GM18507 (cell line): Measurements from ENCODE around the gene TTC9B.
"Not testable (repeated sequence)": the region's sequence is repeated elsewhere in the genome, so short reads cannot be mapped to it uniquely, and the experiment has no call there.

Source experiments
- DNase-seq: peaks from one replicate; pipeline ENCODE4 v3.0.0; 2011; ENCODE audit warnings: low read depth; ENCODE audit not compliant: insufficient read length; ENCODE audit errors: extremely low spot score
- FAIRE-seq: peaks from 2 replicates; lab custom pipeline; 2011; peaks lifted over from hg19 to GRCh38; lab: Jason Lieb, UNC

The TTC9B gene

GRCh38 chr19:40219029-40219428 lies 845 bp upstream of the TTC9B start:
- not testable (repeated sequence) for DNase-seq, FAIRE-seq

DNA sequence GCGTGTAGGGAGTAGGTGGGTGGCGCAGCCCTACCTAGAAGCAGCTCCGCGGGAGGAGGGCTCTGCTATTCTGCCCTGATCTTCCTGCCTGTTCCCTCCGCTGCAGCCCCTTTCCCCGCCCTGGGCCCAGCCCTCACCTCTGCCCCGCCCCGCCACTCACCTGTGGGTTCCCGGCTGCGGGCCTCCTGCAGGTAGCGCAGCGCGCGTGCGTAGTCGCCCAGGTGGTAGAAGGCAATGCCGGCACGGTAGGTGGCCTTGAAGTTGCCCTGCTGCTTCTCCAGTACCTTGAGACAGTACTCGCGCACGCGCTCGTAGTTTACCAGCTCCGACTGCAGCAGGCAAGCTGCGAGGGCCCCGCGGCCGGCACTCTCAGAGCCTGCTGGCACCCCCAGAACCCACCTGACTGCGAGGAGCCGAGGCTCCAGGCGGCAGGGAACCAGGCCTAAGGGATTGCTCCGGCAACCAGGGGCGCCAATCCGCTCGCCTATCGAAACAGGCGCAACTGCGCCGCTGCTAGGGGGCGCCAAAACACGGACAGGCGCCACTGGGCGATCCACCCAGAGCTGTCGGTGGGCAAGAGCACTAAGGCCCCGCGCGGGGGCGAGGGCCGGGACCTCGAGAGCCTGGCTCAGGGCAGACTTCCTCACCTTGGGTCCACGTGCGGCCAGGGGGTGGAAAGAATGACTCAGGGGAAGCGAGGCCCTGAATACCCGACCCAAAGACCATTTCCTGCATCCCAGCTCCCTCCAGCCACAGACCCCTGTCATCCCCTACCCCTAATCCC lies 965 bp downstream of the TTC9B start:
- DNase-seq: no peak
- no peak for FAIRE-seq

DNA sequence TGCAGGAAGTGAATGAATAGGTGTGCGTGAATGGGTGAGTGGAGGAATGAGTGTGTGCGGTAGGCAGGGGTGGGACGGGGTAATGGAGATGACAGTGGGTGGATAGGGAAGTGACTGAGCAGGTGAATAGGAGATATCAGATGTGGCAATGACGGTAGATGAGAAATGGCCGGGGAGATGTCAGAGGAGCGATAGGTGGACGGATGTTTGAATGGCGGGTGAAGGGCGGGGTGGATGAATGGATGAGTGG lies 1.5 kb downstream of the TTC9B start:
- DNase-seq (no peak), FAIRE-seq (no peak)

DNA sequence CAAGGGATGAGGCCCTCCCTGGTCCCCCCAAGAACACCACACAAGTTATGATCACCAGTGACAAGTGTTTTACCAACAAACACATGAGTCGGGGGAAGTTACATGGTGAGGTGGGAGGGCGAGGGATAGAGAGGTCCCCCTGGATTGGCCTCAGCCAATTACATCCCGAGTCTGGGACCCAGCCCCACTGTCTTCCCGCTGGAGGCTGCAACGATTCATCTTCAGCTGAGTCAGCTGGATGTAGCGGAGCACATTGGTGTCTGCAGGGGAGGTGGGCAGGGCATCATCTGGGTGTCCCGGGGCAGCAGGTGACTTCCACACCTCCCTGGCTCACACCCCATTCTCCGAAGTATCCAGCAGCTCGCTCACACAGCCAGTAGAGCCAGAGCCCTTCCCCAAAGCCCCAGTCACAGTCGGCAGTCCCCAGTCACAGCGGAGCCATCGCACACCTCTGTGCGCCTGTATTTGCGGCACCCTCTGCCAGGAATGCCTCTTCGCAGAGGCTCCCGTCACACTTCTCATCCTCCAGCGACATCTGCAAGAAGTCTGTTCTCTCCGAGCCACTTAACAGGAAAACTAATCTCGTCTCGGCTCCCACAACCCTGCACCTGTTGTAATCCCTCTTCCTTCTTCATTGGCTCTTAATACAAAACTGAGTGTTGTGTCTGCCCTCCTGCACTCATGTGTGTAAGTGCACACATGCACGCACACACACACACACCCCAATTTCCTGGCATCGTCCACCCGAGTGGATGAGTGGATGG lies 2.0 kb downstream of the TTC9B start:
- no peak for DNase-seq
- no peak for FAIRE-seq

- DNase-seq (no peak), FAIRE-seq (no peak)
Measured at GRCh38 chr19:40214936-40215335, 3.2 kb downstream of the TTC9B start.

GRCh38 chr19:40213882-40214570 lies 4.2 kb downstream of the TTC9B start:
- FAIRE-seq (no peak), DNase-seq (no peak)

GRCh38 chr19:40213251-40213829 lies 4.8 kb downstream of the TTC9B start:
- FAIRE-seq: no peak

GRCh38 chr19:40210889-40211288 lies 7.3 kb downstream of the TTC9B start:
- no peak for FAIRE-seq
- no peak for DNase-seq

More at GRCh38 chr19:40213251-40213829, 4.8 kb downstream of the TTC9B start:
- DNase-seq: no peak

DNA sequence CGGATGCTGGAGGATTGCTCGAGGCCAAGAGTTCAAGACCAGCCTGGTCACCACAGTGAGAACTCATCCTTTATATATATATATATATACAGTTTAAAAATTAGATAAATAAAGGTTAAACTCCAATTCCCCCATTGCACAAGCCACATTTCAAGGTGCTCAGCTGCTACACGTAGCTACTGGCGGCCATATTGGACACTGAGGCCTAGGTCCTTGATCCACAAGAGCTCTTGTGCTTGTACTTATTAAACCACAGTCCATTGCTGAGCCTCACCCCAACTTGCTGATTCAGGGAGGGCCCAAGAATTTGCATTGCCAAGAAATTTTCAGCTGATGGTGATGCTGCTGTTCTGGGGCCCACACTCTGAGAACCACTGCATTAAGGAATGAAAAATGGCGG lies 9.6 kb downstream of the TTC9B start:
- DNase-seq: no peak
- no peak for FAIRE-seq

- DNase-seq (no peak), FAIRE-seq (no peak)
Measured at GRCh38 chr19:40205760-40206159, 12.4 kb downstream of the TTC9B start.

- no peak for DNase-seq
- FAIRE-seq: no peak
Measured at GRCh38 chr19:40204381-40204780, 13.8 kb downstream of the TTC9B start.

GRCh38 chr19:40200341-40201099 lies 17.7 kb downstream of the TTC9B start:
- DNase-seq: no peak
- no peak for FAIRE-seq

- no peak for DNase-seq
- FAIRE-seq: no peak
Measured at GRCh38 chr19:40198272-40198990, 19.8 kb downstream of the TTC9B start.

DNA sequence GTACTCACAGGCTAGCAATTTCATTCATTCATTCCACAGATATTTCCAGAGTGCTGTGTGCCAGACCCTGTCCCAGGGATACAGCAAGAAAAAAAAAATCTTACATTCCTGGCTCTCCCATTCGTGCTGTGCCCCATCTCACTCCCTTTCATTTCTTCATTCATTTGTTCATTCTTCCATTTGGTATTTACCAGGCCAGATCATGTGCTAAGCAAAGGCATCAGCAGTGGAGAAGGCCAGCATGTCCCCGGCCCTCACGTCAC lies 24.7 kb downstream of the TTC9B start:
- DNase-seq (no peak), FAIRE-seq (no peak)

DNA sequence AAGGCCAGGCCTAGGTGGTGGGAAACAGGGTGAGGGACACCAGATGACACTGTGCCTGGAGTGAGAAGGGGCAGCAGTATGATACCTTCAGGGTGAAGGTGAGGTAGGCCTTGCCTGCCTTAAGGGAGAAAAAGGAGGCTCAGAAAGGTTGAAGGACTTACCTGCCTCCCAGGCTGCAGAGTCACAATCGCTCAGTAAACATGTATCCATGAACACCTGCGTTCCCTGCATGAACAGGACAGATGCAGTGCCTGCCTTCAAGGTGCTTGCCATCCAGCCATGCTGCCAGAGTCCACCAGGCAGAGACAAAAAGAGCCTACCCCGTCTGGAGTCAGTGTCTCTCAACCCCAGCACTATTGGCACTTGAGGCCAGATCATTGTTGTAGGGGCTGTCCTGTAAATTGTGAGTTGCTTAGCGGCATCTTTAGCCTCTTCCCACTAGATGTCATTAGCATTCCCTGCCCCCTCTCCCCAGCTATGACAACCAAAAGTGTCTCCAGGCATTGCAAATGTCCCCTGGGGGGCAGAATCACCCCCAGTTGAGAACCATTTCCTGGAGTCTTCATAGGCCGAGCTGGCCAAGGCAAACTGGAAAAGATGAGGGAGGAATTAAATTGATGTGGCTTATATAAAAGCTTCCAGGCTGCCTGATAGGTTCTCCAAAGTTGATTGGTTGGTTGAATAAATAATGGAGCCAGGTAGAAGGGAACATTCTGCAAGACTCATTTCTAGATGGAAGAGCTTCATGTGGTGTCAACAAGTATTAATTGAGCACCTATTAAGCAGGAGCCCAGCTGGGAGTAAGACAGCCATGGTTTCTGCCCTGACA lies 25.2 kb downstream of the TTC9B start:
- DNase-seq: no peak
- no peak for FAIRE-seq

- FAIRE-seq (no peak), DNase-seq (no peak)
Measured at GRCh38 chr19:40191836-40192646, 26.1 kb downstream of the TTC9B start.

DNA sequence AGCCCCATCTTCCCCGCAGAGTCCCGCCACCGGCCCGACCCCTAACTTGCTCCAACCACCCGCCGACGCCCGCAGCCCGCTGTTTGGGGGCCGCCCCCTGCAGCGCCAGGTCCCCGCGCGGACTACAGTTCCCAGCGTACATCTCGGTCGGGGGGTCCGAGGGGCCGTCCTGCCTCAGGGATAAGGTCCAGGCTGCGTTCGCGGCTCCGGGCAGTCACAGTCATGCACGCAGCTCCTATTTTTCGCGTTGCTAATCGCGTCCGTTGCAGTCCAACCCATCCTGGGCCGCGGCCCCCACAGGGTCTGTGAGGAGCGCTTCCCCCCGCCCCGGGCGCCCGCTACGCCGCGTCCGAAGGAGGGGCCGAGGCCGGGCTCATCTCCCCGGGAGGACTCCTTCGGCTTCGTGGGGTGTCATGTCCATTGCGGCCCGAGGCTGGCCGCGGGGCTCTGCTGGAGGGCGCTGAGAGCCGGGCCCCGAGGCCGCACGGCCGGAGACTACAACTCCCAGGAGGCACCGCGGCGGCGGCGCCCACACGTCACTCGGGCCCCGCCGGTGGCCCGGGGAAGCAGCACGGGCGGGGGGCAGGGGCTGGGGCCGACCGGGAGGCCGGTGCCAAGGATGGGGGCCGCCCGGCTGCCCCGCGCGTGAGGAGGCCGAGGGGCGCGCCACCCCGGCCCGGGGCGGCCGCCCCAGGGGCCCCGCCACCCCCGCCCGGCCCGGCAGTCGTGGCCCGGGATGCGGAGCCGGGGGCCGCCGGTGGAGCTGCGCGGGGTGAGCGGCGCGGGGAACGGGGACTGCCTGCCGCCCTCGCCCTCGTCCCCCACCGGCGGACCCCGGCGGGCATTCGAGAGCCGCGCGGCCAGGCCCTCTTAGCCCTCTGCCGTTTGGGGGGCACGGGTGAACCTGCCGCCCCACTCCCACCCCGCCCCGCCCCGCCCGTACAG lies 27.0 kb downstream of the TTC9B start, which contains the start of gene MAP3K10:
Gene MAP3K10, plus strand, starts transcription at position 536 of the 945 bp plus-strand sequence. CDS start 606 bp downstream, outside the sequence.
- peak; percentile 49 for FAIRE-seq
- peak; percentile 72 for DNase-seq
